ENCODE measurements around the gene HCAR2.
A peak's percentile ranks its signal among the peaks of the same experiment; 100 is the strongest.
"Not testable (repeated sequence)": the region's sequence is repeated elsewhere in the genome, so short reads cannot be mapped to it uniquely, and the experiment has no call there.

Gene HCAR2

DNA sequence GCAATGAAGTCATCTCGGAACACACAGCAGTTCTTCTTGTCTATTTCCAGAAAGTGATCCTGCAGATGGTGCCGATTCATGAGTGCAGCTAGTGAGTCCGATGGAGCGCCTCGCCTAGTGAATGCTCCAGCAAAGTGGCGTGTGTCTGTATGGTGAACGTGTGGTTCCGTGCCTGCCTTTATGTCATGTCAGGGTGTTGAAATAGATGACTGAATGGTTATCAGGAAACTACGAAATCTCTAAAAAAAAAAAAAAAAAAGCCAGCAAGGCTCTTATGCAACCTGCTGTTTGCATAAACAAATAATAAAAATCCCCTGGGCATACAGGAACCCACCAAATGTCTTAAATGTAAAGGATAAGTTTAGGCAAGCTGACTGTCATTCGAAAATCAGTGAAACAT, 13.5 kb upstream of the HCAR2 start, which contains the start of gene HCAR3:
HCAR3 (minus strand) TSS at position 154 of the 400 bp plus-strand sequence; CDS start at position 80, 74 bp downstream.
- DNase-seq, result not testable (repeated sequence)

DNA sequence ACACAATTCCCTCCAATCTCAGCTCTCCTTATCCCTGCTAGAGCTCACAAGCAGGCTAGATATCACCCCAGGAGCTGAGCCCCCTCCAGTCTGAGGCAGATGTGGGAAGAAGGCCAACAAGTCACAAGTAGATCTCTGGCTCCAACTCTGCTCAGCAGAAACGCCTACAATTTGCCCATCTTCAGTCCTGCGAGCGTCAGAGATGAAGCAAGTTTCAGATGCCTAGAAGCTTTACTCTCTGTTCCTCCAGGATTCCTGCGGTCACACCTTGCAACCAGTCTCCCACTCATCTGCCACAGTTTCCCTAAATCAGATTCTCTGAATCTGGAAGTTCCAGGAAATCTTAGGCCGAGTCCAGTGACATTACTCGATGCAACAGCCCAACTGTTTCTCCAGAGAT, 12.1 kb upstream of the HCAR2 start:
- DNase-seq, result not testable (repeated sequence)

DNA sequence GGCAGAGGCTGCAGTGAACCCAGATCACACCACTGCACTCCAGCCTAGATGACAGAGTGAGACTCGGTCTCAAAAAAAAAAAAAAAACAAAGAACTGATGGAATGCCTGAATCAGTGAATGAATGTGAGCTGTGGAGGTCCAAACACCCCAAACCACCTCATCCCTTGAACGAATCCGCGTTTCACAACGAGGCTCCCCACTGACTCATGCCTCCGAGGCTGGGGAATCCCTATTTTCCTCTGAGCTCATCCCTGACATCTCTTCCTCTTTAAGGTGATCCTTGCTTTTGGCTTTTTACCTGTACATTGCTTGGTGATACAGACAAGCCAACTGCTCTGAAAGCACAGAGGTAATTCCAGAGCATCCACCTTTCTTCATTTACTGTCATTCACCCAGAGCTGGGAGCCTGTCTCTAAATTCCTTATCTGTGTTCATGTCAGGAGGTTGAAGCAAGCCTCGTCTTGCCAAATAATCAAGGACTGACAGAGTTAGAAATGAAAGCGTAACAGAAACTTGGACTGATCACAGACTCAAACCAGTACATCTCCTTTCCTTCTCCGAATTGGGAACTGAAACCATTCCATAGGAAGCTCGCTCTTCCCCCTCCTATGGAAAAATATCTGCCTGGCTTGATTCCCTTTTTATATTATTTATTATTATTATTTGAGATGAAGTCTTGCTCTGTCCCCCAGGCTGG, 10.5 kb upstream of the HCAR2 start:
- not testable (repeated sequence) for DNase-seq

DNA sequence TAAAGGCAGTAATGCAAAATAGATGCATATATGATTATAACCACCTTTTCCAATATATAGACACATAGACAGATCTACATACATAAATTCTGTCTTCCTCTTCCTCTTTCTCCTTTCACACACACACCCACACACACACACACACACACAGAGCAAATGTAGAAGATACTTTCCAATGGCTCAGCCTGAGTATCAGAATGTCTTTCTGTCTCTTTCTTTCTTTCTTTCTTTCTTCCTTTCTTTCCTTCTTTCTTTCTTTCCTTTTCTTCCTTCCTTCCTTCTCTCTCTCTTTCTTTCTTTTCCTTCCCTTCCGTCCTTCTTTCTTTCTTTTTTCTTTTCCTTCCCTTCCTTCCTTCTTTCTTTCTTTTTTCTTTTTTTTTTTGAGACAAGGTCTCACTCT, 8.1 kb upstream of the HCAR2 start:
- DNase-seq, result not testable (repeated sequence)

DNA sequence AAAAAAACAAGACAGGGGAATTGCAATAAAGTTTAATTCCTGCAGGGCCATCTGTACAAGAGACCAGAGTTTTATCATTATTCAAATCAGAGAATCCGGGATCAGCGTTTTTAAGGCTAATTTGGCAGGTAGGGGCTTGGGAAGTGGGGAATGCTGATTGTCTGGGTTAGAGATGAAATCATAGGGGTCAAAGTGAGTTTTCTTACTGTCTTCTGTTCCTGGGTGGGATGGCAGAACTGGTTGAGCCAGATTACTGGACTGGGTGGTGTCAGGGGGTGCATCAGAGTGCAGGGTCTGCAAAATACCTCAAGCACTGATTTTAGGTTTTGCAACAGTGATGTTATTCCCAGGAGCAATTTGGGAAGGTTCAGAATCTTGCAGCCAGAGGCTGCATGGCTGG, 7.2 kb upstream of the HCAR2 start:
- DNase-seq, result not testable (repeated sequence)

DNA sequence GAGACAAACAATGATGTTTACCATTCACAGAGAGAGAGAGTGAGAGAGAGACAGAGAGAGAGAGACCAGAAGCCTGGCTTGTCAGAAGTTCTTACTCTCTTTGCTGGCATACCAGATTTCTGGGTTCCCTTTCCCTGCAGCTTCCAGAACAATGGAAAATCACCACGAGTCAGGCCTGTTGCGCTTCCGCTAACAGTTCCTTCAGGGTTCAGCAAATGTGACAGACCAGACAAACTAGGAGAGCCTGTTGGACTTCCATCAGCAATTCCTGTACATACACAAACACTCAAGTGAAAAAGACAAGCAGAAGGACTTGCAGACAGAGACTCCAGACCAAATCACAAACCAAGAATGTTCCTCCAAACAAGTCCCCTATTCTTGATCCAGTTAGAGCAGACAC, 6.1 kb upstream of the HCAR2 start:
- DNase-seq, result not testable (repeated sequence)

DNA sequence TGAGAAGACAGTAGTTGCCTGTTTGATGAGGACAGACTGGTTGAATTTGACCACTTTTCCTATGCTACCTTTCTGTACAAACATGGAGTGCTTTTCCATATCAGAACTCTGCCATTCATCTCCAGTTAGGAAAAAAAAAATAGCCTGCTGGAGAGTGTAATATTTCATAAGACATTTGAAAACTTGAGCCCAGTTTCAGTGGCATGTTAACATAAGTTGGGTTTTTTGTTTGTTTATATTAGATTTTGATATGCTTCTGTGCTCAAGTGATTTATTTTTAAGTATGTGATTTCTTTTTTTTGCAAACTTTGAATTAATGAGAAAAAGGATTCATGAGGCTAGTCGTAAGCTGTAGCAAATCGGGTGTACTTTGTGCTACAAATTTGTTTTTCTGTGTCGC, 684 bp upstream of the HCAR2 start:
- DNase-seq, result not testable (repeated sequence)

DNA sequence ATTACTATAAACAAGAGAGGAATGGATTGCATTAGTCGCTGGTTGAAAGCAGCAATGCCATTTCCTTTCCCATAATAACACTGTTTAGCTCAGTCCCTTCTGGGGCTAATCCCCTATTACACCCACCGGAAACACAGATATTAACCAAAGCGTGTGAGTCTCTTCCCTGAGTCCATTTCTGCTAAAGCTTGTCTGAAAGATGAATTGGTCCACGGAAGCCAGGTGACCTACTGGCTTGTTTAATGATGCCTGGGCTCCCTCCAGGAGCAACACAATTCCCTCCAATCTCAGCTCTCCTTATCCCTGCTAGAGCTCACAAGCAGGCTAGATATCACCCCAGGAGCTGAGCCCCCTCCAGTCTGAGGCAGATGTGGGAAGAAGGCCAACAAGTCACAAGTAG, 1.7 kb downstream of the HCAR2 start:
- not testable (repeated sequence) for DNase-seq

DNA sequence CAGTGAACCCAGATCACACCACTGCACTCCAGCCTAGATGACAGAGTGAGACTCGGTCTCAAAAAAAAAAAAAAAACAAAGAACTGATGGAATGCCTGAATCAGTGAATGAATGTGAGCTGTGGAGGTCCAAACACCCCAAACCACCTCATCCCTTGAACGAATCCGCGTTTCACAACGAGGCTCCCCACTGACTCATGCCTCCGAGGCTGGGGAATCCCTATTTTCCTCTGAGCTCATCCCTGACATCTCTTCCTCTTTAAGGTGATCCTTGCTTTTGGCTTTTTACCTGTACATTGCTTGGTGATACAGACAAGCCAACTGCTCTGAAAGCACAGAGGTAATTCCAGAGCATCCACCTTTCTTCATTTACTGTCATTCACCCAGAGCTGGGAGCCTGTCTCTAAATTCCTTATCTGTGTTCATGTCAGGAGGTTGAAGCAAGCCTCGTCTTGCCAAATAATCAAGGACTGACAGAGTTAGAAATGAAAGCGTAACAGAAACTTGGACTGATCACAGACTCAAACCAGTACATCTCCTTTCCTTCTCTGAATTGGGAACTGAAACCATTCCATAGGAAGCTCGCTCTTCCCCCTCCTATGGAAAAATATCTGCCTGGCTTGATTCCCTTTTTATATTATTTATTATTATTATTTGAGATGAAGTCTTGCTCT, 3.0 kb downstream of the HCAR2 start:
- not testable (repeated sequence) for DNase-seq

DNA sequence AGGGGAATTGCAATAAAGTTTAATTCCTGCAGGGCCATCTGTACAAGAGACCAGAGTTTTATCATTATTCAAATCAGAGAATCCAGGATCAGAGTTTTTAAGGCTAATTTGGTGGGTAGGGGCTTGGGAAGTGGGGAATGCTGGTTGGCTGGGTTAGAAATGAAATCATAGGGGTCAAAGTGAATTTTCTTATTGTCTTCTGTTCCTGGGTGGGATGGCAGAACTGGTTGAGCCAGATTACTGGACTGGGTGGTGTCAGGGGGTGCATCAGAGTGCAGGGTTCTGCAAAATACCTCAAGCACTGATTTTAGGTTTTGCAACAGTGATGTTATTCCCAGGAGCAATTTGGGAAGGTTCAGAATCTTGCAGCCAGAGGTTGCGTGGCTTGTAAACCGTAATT, 6.2 kb downstream of the HCAR2 start:
- DNase-seq, result not testable (repeated sequence)

DNA sequence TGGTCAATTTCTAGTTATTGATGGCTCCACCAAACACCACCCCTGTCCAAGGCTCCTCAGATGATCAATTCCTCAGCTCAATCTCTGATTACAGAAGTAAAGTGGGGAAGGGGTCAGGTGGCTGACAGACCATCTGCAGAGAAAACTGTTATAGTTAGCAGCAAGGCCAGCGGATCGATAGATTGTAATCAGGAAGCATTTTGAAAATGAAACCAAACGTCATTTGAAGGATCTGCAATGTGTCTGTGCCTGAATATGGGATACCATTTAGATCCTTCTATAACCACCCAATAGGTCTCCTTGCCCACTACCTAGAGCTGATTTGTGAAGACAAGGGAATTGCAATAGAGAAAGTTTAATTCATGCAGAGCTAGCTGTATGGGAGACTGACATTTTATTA, 11.6 kb downstream of the HCAR2 start:
- no peak for DNase-seq

DNA sequence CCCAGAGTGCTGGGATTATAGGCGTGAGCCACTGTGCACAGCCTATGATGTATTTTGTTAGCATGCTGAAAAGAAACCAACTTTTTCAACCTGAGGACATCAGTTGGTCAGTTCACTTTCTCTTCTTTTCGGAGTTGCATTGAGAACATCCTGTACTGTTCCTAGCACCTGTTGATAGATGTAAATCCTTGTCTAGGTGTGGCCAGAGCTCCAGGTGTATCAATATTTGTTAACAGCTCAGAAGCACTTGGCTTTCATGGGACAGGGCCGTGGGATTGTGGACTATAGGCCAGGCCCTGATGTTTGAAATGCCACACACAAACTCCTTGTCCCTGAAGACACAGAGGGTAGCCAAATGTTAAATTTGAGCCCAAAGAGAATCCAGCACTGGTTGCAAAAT, 14.9 kb downstream of the HCAR2 start:
- DNase-seq, result no peak

DNA sequence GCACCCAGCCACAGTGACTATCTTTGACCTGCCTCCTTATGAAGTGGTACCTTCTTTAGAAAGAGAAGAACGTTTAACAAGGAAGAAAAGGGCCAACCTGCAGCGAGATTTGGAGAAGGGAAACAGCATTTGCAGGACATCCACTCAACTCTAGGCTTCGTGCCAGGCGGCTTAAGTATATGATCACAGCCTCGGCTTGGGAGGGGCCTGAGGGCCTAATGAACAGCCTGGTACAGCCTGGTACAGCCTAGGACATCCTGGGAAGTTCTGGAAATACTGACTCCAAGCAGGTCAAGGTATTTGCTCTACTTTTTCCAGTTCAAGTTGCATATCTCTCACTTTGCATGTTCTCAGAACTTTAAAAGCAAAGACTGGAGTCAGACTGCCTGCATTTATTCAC, 16.1 kb downstream of the HCAR2 start:
- no peak for DNase-seq

DNA sequence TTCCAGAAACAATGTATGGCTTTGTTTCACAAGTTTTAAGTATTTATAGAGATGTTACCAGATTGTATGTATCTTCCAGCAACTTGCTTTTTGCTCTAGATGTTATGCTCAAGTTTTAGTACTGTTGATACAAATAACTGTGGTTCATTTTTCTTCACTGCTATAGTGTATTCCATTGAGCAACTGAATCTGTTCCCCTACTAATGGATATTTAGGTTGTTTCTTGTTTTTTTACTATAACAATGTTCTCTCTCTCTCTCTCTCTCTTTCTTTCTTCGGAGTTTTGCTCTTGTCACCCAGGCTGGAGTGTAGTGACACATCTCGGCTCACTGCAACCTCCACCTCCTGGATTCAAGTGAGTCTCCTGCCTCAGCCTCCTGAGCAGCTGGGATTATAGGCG, 16.6 kb downstream of the HCAR2 start:
- no peak for DNase-seq

DNA sequence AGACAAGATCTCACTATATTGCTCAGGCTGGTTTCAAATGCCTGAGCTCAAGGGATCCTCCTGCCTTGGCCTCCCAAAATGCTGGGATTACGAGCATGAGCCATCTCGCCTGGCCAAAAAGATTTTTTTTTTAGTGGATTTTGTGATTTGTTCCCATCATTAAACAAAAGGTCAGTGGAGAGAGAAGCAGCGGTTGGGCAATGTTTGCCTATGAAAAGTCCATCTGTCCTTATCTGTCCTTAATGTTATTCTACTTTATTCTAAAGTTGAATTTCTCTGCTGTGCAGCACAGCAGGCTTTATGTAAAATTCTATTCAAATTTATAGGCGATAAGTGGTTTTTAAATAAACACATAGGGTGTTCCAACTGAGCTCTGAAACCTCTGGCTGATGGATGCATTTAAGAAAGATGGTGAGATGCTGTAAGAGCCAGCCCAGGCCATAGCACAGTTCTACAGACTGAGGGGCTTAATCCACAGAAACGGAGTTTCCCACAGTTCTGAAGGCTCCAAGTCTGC, 18.8 kb downstream of the HCAR2 start:
- DNase-seq, result no peak

DNA sequence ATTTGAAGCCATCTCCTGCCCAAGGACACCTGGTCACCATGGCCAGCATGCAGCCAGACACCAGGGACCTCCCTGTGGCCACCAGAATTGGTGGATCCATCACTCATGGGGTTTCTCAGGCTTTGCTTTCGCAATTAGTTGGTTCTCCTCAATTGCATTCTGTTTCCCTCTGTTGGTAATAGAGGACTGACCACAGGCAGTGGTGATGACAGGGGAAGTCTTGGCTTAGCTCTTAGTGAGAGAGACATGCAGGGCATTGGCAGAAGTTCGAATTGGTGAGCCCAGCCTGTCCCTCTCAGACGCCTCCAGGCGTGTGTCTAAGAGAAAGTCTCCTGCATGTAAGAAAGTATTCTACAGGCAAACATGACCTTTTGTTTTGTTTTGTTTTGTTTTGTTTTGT, 21.3 kb downstream of the HCAR2 start:
- peak in 4 of 56 donors; percentile 0 to 10 (median 4) for DNase-seq

DNA sequence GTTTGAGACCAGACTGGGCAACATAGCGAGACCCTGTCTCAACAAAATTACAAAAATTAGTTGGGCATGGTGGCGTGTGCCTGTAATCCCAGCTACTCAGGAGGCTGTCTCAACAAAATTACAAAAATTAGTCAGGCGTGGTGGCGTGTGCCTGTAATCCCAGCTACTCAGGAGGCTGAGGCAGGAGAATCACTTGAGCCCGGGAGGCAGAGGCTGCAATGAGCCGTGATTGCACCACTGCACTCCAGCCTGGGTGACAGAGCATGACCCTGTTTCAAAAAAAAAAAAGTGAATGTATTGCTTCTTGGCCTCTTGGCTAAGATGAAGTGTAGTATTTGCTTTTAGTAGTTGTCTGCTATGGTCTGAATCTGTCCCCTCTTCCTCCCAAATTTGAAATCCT, 22.2 kb downstream of the HCAR2 start:
- DNase-seq, result not testable (repeated sequence)

DNA sequence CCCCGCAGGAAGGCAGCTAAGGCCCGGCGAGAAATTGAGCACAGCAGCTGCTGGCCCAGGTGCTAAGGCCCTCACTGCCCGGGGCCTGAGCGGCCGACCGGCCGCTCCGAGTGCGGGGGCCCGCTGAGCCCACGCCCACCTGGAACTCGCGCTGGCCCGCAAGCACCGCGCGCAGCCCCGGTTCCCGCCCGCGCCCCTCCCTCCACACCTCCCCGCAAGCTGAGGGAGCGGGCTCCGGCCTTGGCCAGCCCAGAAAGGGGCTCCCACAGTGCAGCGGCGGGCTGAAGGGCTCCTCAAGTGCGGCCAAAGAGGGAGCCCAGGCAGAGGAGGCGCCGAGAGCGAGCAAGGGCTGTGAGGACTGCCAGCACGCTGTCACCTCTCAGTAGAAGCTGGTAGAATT, 26.4 kb downstream of the HCAR2 start:
- not testable (repeated sequence) for DNase-seq

DNA sequence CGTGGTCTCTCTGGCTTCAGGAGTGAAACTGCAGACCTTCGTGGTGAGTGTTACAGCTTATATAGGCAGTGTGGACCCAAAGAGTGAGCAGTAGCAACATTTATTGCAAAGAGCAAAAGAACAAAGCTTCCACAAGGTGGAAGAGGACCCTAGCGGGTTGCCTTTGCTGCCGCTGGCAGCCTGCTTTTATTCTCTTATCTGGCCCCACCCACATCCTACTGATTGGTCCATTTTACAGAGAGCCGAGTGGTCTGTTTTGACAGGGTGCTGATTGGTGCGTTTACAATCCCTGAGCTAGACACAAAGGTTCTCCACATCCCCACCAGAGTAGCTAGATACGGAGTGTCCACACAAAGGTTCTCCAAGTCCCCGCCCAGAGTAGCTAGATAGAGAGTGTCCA, 27.1 kb downstream of the HCAR2 start:
- not testable (repeated sequence) for DNase-seq

DNA sequence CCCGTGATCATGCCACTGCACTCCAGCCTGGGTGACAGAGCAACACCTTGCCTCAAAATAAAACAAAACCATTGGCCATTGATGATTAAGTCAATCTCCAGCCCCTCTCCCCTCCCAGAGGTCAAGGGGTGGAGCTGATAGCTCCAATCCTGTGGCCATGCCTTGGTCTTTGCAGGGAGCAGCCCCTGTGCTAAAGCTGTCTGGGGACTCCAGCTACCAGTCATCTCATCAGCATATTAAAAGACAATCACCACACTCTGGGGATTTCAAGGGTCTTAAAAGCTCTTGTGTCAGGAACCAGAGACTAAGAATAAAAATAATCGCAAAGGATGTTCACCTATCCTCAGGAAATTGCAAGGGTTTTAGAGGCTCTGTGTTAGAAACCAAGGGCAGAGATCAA, 30.6 kb downstream of the HCAR2 start:
- DNase-seq, result no peak

DNA sequence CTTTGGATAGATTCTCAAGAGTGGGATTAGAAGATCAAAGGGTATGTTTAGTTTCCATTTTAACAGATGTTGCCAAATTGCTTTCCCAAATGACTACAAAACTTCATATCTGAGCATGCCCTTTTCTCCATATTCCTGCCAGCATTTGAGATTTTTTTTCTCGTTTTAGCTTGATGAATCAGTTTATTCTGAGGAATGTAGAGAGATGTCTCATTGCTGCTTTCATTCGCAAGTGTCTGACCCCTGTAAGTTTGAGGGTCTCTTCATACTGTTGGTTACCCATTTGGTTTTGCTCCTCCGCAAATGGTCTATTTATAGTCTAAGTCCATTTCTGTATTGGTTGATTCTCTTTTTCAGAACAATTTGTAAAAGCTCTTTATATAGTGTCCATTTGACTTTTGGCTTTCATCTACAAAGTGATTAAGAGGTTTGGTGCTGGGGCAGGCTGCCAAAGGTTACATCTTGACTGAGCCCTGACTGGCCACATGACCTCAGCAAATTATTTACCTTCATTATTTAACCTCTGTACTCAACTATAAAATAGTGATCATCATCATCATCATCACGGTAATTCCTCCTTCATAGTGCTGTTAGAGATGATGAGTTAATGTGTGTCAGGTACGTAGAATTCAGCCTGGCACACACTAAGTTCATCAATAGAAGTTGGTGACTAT, 33.6 kb downstream of the HCAR2 start:
- no peak for DNase-seq

DNA sequence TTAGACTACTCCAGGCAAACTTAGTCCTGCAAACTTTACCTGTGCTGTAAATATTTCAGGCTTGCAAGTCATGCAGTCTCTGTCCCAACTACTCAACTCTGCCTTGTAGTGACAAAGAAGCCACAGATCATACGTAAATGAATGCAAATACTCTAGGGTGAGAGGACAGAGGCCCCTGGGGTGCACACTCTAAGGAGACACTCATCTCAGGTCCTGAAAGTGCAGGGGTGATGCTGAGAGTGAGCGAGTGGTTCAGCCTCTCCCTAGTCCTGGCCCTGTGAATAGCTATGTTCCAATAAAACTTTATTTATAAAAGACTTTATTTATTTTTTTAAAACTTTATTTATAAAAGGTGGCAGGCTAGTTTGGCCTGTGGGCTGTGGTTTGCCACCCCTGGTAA, 34.9 kb downstream of the HCAR2 start:
- DNase-seq, result no peak
